Mucosa of descending colon (tissue), 3 donors: ENCODE measurements around the gene M1AP. TPM values are rescaled to one million over a fixed set of nuclear protein-coding genes. Genes with fewer than 3 reads are reported as not detected.

Experiments used
- ATAC-seq: fragments of 200-7000 bp; cut with Tn5 transposase; one replicate; pipeline ENCODE4 v1.9.1; 2020; ENCODE audit warnings: mild to moderate bottlenecking, moderate library complexity
- DNase-seq, 3 donors: peaks; one replicate each; pipeline ENCODE4 v3.0.0-alpha.2; 2020
- H3K36me3 ChIP-seq: fragments of 200-600 bp; one replicate; pipeline ENCODE4 v1.8.0; 2021; ENCODE audit warnings: low read depth, mild to moderate bottlenecking
- H3K4me1 ChIP-seq: fragments of 200-600 bp; one replicate; pipeline ENCODE4 v1.8.0; 2021; ENCODE audit warnings: low read depth, mild to moderate bottlenecking
- H3K4me3 ChIP-seq: fragments of 200-600 bp; one replicate; pipeline ENCODE4 v1.8.0; 2021; ENCODE audit warnings: mild to moderate bottlenecking
- H3K9me3 ChIP-seq: fragments of 200-600 bp; one replicate; pipeline ENCODE4 v1.8.0; 2021; ENCODE audit warnings: mild to moderate bottlenecking
- CTCF ChIP-seq: fragments of 200-600 bp; IDR thresholded peaks from one replicate; pipeline ENCODE4 v1.8.0; 2022; ENCODE audit warnings: antibody characterized with exemption, mild to moderate bottlenecking
- intact Hi-C, 2 donors: fragments of 100-400 bp; cut with DNase I in 1 of 2; cut with micrococcal nuclease in 1 of 2; formaldehyde crosslinking; loops; one replicate each; pipeline versions ENCODE4 v1.11.0 to v1.11.1; 2022; cut with DNase I, micrococcal nuclease
- total RNA-seq, 3 donors: library from RNA; stranded (reverse); fragmentation: NEBNext Ultra II Directional in 2 of 3; extraction: Animal tissue kit (Norgen Biotek cat#: 25700) in 2 of 3; gene quantifications; one replicate each; pipeline versions ENCODE4 v1.2.1 to v1.2.4, GENCODE V29; 2021 to 2023
- donor health status: DM: no; HTN: no; CAD: no; lungs with moderate emphysema.
- donor health status: DM: no; HTN: no; CAD: no.
- donor health status: DM: no; HTN: yes; CAD: no.

The M1AP gene
- total RNA-seq, 3 donors from 2014 or later, result 0.19 to 0.43 (median 0.31) TPM

GRCh38 chr2:74682501-74682900 lies 34.4 kb upstream of the M1AP start:
- Histone ChIP-seq H3K36me3 (no peaks in the 10 kb centered on the region), H3K4me1 (no peaks in the 10 kb centered on the region), H3K9me3 (no peaks in the 10 kb centered on the region), H3K4me3 (no peak overlapping the region)
- DNase-seq (no peak), ATAC-seq (no peak)
- no peak for TF ChIP-seq CTCF
- intact Hi-C loops, result no loop called here

- intact Hi-C loops, result no loop called here
- no peaks in the 10 kb centered on the region for H3K36me3 ChIP-seq
- no peak for DNase-seq
- ATAC-seq, result no peak
- no peaks in the 10 kb centered on the region for H3K4me1 ChIP-seq
- TF ChIP-seq CTCF, result no peak
- H3K4me3 ChIP-seq, result no peak overlapping the region
- no peaks in the 10 kb centered on the region for H3K9me3 ChIP-seq
Observed at GRCh38 chr2:74679615-74680014, 31.5 kb upstream of the M1AP start.

- intact Hi-C loops, result no loop called here
- H3K4me1 ChIP-seq, result no peaks in the 10 kb centered on the region
- ATAC-seq (no peak), DNase-seq (no peak)
- no peak overlapping the region for H3K4me3 ChIP-seq
- no peaks in the 10 kb centered on the region for H3K36me3 ChIP-seq
- no peaks in the 10 kb centered on the region for H3K9me3 ChIP-seq
- no peak for TF ChIP-seq CTCF
Observed at GRCh38 chr2:74676331-74676730, 28.2 kb upstream of the M1AP start.

GRCh38 chr2:74675090-74675489 lies 27.0 kb upstream of the M1AP start:
- DNase-seq, result no peak
- no peaks in the 10 kb centered on the region for H3K9me3 ChIP-seq
- TF ChIP-seq CTCF, result no peak
- intact Hi-C loops, result no loop called here
- H3K4me3 ChIP-seq, result no peak overlapping the region
- no peak for ATAC-seq
- no peaks in the 10 kb centered on the region for H3K4me1 ChIP-seq
- H3K36me3 ChIP-seq, result no peaks in the 10 kb centered on the region

- Histone ChIP-seq H3K9me3 (no peaks in the 10 kb centered on the region), H3K4me1 (no peaks in the 10 kb centered on the region), H3K4me3 (no peak overlapping the region), H3K36me3 (no peaks in the 10 kb centered on the region)
- ATAC-seq, result no peak
- no peak for DNase-seq
- no peak for TF ChIP-seq CTCF
- intact Hi-C loops, result no loop called here
Observed at GRCh38 chr2:74673826-74674528, 25.8 kb upstream of the M1AP start.

- Histone ChIP-seq H3K36me3 (no peaks in the 10 kb centered on the region), H3K4me3 (no peak overlapping the region), H3K4me1 (no peaks in the 10 kb centered on the region), H3K9me3 (no peaks in the 10 kb centered on the region)
- no peak for TF ChIP-seq CTCF
- DNase-seq (no peak), ATAC-seq (no peak)
- intact Hi-C loops, result no loop called here
Observed at GRCh38 chr2:74671479-74671878, 23.3 kb upstream of the M1AP start.
